Choroid plexus epithelial cell (primary cell): ENCODE measurements around the gene MUS81.
A peak's percentile ranks its signal among the peaks of the same experiment; 100 is the strongest.

Experiments
- DNase-seq: peaks from one replicate; pipeline ENCODE4 v3.0.0-alpha.2; 2010; ENCODE audit warnings: low read depth
- H3K4me3 ChIP-seq: 2 replicates; pipeline ENCODE4 v1.5.1; 2011; ENCODE audit warnings: low read depth, mild to moderate bottlenecking, control low read depth, low read length, moderate library complexity
- TF ChIP-seq, protein P1 (sequence below): conservative IDR thresholded peaks from 2 replicates; pipeline ENCODE4 v1.5.1; 2011; ENCODE audit warnings: low read depth, mild to moderate bottlenecking, control low read depth, inconsistent platforms, low read length, moderate library complexity

The MUS81 gene

GRCh38 chr11:65866509-65867283 lies 6.5 kb downstream of the MUS81 start:
- H3K4me3 ChIP-seq = no peak overlapping the region
- TF ChIP-seq, protein P1, sequence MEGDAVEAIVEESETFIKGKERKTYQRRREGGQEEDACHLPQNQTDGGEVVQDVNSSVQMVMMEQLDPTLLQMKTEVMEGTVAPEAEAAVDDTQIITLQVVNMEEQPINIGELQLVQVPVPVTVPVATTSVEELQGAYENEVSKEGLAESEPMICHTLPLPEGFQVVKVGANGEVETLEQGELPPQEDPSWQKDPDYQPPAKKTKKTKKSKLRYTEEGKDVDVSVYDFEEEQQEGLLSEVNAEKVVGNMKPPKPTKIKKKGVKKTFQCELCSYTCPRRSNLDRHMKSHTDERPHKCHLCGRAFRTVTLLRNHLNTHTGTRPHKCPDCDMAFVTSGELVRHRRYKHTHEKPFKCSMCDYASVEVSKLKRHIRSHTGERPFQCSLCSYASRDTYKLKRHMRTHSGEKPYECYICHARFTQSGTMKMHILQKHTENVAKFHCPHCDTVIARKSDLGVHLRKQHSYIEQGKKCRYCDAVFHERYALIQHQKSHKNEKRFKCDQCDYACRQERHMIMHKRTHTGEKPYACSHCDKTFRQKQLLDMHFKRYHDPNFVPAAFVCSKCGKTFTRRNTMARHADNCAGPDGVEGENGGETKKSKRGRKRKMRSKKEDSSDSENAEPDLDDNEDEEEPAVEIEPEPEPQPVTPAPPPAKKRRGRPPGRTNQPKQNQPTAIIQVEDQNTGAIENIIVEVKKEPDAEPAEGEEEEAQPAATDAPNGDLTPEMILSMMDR = no peak
- no peak for DNase-seq

- TF ChIP-seq, protein P1 = no peak
- no peak overlapping the region for H3K4me3 ChIP-seq
- peak; percentile 17 for DNase-seq
These were observed 7.2 kb downstream of the MUS81 start for GRCh38 chr11:65867284-65868071.

DNA sequence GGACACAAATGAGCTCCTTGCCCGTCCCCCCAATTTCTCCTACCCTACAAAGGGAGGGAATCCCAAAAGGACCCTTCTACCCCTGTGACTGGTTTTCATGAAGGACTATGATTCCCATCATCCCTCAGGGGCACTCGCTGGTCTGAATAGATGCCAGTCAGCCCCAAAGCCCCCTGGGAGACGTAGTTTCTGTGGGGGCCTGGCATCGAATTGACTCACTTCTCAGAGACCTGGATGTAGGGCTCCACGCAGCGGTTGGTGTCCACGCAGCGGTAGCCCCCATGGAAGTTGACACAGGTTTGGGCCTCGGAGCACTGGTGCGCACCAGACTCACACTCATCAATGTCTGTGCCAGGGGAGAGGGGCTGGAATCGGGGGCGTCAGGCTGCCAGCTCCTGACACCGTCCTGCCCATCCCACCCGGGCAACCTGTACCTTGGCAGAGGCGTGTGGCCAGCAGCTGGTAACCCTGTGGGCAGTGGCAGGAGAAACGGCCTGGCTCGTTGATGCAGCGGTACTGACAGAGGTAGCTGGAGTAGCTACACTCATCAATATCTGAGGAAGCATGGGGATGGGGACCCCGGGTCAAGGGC lies 7.9 kb downstream of the MUS81 start:
- DNase-seq = no peak
- TF ChIP-seq, protein P1 = no peak
- no peak overlapping the region for H3K4me3 ChIP-seq

DNA sequence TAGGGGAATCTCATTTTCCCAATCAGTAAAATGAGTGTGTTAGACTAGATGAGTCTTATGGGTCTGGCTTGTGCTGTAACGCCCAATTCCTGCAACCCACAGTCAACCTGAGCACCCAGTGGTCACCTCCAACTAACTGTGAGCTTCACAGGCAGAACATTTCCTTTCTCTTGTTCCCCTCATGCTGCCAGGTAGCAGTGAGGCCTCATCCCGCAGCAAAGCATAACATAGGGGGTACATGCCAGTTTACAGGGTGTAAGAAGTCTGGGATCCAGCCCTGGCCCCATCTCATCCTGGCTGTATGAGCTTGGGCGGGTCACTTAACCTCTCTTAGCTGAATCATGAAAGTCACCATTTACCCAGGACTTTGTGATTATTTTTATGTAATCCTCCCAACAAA lies 8.7 kb downstream of the MUS81 start:
- DNase-seq = no peak
- TF ChIP-seq, protein P1 = no peak
- no peak overlapping the region for H3K4me3 ChIP-seq

DNA sequence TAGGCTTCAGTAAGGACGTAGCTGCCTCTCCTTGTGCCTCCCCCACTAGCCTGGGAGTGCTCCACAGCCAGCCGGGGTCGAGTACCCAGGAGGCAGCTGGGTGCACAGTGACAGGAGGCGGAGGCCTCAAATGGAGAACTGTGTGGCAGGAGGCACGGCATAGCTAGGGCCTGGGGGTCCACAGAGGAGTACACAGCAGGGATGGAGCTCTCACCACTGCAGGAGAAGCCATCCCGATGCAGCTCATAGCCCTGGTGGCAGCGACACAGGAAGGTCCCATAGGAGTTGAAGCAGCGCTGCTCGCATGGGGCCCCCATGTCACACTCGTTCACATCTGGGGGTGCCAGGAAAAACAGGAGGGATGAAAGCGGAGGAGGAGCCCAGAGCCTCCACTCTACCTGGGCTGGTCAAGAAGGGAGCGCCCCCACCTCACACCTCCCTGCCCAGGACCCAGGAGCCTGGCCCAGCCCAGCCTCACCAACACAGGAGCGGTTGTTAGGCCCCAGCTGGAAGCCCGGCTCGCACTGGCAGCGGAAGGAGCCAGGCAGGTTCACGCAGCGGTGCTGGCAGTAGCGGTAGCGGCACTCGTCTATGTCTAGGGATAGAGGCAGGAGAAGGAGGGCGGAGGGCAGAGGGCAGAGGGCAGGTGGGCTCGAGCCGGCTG lies 9.5 kb downstream of the MUS81 start:
- TF ChIP-seq, protein P1 = no peak
- no peak overlapping the region for H3K4me3 ChIP-seq
- DNase-seq = no peak

GRCh38 chr11:65870307-65870658 lies 10.1 kb downstream of the MUS81 start:
- TF ChIP-seq, protein P1 = no peak
- H3K4me3 ChIP-seq = peak overlapping the region; percentile 30
- no peak for DNase-seq
